HUES48 (cell line): ENCODE measurements around the gene FAM120AOS.
A peak's percentile ranks its signal among the peaks of the same experiment; 100 is the strongest.

Source experiments
- H3K27ac ChIP-seq: one replicate; pipeline ENCODE4 v1.7.0; 2013; ENCODE audit warnings: low read depth, low read length, inconsistent platforms
- H3K27me3 ChIP-seq: 2 replicates; pipeline ENCODE4 v1.6.1; 2013; ENCODE audit warnings: mild to moderate bottlenecking, low read length; ENCODE audit not compliant: control insufficient read depth, insufficient read depth
- H3K36me3 ChIP-seq: 2 replicates; pipeline ENCODE4 v1.6.1; 2013; ENCODE audit warnings: low read length; ENCODE audit not compliant: control insufficient read depth, insufficient read depth
- H3K4me1 ChIP-seq: 2 replicates; pipeline ENCODE4 v1.6.1; 2013; ENCODE audit warnings: mild to moderate bottlenecking, low read length; ENCODE audit not compliant: control insufficient read depth, insufficient read depth
- H3K4me3 ChIP-seq: 2 replicates; pipeline ENCODE4 v1.5.1; 2013; ENCODE audit warnings: mild to moderate bottlenecking, low read depth, low read length
- H3K9ac ChIP-seq: 2 replicates; pipeline ENCODE4 v1.6.1; 2013; ENCODE audit warnings: mild to moderate bottlenecking, low read depth, low read length, moderate library complexity
- H3K9me3 ChIP-seq: 2 replicates; pipeline ENCODE4 v1.6.1; 2013; ENCODE audit warnings: low read length; ENCODE audit not compliant: control insufficient read depth, insufficient read depth

The FAM120AOS gene

DNA sequence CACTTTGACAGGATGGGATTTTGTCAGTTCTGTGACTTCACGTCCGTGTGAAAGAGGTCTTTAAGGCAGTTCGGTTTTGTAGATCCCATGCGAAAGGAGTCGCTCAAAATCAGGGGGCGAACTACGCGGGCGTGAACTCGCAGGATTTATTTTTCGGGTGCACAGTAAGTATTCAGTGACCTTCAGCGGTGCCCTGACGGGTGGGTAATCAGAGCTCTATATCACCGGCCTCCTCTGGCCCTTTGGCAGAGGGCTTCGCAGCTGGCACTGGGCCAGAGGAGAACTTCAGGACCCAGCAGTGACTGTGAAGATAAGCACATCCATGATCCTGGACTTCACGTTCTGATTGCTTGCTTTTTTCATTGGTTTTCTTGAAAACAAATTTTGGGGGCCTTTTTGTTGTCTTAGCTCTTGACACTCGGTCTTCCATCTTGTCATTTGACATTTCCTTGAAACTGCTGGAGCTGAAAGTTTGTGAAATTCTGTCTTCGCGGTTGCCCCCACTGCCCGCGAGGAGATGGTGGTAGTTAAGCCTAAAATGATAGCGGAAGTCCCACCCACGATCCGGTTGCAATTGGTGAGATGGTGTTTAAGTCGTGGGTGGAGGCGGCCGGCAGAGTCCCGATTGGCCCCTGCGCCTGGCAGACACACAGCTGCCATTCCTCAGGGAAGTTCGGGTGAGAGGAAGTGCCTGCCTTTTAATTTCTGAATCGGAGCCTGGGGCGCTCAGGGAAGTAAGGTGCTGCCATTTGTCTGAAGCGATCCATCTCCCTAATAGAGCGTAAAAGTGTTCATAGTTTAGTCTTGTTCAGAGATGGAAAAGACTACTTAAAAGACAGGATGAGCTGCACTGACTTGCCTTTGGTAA is at the start of gene FAM120AOS:
Gene FAM120AOS, minus strand, starts transcription at position 535 of the 868 bp plus-strand sequence. CDS start 872 bp downstream, outside the sequence.
- Histone ChIP-seq H3K36me3 (peaks cover 13% of the 10 kb centered on the region), H3K4me3 (peak within 1 kb of the TSS; percentile 86), H3K4me1 (peaks cover 21% of the 10 kb centered on the region), H3K9ac (peak within 1 kb of the TSS; percentile 76), H3K27me3 (no peaks in the 10 kb centered on the region), H3K27ac (peak within 1 kb of the TSS; percentile 86), H3K9me3 (no peaks in the 10 kb centered on the region)

DNA sequence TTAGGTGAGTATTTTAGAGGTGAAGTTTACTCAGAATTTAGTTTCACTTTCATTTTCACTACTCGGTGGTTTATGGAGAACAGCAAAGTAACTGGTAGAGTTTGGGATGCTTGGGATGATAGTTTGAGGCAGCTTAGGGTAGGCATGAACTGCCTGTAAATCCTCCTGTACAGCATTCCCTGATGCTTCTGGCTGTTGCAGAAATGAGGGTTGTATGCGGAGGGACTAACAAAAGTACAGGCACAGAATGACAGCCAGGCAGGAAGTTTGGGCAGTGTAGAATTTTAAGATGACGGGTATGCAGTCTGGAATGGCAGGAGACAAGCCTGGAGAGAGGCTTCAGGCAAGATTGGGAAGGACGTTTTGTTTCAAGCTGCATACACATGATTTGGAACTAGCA is 48.0 kb upstream of the FAM120AOS start:
- H3K36me3 ChIP-seq, result peaks cover 67% of the 10 kb centered on the region
- no peak overlapping the region for H3K27ac ChIP-seq
- no peaks in the 10 kb centered on the region for H3K27me3 ChIP-seq
- no peaks in the 10 kb centered on the region for H3K9me3 ChIP-seq
- no peak overlapping the region for H3K4me3 ChIP-seq
- H3K9ac ChIP-seq, result no peak overlapping the region
- no peaks in the 10 kb centered on the region for H3K4me1 ChIP-seq

DNA sequence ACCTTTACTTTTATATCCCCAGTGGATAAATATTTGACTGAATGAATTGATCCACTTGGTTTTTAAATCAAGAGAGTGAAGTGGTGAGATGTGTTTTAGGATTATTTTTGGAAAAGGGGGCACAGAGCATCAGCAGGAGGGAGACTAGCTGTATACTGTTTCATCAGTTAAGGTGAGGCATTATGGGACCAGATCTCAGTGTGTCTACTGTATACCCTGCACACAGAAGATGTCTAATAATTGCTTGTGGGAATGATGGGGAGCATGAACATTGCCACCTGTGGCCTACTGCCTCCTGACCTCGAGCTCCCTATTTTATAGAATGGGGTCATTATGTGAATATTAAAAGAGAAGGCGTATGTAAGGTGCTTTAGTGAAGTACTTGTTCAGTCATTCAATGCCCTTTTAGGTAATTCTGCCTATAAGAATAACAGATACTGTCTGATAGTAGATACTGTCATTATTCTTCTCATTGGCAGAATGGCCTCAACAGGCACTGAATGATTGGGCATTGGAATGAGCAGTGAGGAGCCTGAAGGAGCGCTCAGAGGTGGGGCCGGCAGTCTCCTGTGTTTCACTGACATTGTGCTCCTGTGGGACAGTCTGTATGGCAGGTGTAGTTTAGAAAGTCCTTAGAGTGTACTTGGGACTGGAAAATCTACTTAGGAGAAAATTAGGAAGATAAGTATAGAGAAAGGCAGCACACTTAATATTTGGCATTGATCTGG is 47.4 kb upstream of the FAM120AOS start:
- Histone ChIP-seq H3K36me3 (peaks cover 73% of the 10 kb centered on the region), H3K4me1 (no peaks in the 10 kb centered on the region), H3K9me3 (no peaks in the 10 kb centered on the region), H3K27me3 (no peaks in the 10 kb centered on the region), H3K27ac (no peak overlapping the region), H3K9ac (no peak overlapping the region), H3K4me3 (no peak overlapping the region)

DNA sequence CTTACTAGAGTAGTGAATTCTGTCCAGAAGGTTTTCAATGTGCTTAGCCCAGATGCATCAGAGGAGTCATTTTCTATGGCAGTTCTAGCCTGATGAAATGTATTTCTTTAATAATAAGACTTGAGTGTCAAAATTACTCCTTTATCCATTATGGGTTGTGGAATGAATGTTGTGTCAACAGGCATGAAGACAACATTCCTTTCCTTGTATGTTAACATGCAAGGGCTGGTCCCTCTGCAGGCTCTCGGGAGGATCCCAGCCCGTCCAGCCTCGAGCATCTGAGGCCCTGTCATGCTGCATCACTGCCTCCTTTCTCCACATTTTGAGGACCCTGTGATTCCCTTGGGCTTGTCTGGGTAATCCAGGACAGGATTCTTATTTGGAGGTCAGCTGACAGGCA is 42.9 kb upstream of the FAM120AOS start:
- Histone ChIP-seq H3K27ac (no peak overlapping the region), H3K4me1 (no peaks in the 10 kb centered on the region), H3K36me3 (peaks cover 74% of the 10 kb centered on the region), H3K9me3 (no peaks in the 10 kb centered on the region), H3K4me3 (no peak overlapping the region), H3K27me3 (no peaks in the 10 kb centered on the region), H3K9ac (no peak overlapping the region)

DNA sequence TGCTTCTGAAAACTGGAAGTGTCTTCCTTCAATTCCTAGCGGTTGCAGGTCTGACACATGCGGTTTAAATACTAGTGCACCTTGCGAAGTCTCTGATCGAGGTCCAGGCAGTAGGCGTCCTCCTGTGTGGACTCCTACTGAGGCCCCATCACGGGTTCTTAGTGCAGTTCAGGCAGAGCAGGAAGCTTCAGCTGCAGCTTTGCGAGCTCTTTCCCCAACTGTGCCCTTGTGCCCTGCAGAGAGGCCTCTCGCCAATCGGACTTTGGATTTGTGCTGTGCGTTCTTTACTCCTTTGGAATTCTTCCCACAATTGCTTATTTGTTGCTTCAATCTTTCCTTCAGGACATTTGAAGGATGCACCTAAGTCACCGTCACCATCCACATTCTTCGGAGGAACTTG is 40.6 kb upstream of the FAM120AOS start:
- no peaks in the 10 kb centered on the region for H3K4me1 ChIP-seq
- no peaks in the 10 kb centered on the region for H3K27me3 ChIP-seq
- no peak overlapping the region for H3K9ac ChIP-seq
- H3K4me3 ChIP-seq, result no peak overlapping the region
- H3K36me3 ChIP-seq, result peaks cover 51% of the 10 kb centered on the region
- H3K27ac ChIP-seq, result no peak overlapping the region
- H3K9me3 ChIP-seq, result no peaks in the 10 kb centered on the region

DNA sequence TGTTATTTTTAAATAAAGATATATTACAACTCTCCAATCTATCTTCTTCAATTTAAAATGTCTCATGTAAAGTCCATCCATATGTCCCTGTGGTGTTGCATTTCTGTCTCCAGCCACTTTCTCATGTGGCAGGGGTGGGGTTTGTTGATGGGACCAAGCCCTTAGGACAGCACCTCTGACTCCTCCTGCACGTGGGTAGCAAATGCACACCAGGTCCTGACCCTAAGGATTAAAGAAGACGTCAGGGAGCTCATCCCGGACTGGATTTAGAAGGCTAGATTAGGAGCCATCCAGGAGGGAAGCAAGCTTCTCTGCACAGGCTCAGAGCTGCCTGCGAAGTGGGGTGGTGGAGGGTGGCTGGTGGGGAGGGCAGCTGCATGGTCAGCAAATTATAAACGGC is 38.9 kb upstream of the FAM120AOS start:
- no peaks in the 10 kb centered on the region for H3K9me3 ChIP-seq
- no peak overlapping the region for H3K9ac ChIP-seq
- H3K27ac ChIP-seq, result no peak overlapping the region
- no peaks in the 10 kb centered on the region for H3K4me1 ChIP-seq
- no peaks in the 10 kb centered on the region for H3K27me3 ChIP-seq
- H3K4me3 ChIP-seq, result no peak overlapping the region
- H3K36me3 ChIP-seq, result peaks cover 40% of the 10 kb centered on the region

DNA sequence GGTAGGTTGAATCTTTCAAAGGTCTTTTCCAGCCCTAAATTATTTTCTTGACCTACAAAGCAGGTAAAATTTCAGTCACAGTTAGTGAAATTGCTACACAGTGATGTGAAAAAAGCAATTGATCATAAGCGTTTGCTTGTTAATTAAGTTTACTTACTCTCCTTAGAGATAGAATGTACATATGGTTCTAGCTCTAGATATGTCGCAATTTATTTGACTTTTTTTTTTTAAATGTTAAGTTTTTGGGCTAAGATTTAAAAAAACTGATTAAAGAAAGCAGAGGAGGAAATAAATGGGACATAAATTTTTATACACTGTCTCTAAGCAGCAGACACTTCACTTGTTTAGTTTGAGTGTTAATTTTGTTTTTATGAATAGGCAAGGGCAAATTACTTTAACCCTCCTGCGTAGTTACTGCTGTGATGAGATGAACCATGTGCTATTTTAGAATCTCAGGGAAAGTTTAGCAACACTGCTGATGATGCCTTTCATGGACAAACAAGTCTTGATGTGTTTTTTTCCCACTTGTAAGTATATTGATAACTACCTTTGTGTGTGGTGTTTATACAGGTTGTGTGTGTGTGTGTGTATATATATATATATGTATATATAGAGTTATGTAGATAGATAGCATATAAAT is 38.3 kb upstream of the FAM120AOS start:
- Histone ChIP-seq H3K27ac (no peak overlapping the region), H3K9ac (no peak overlapping the region), H3K36me3 (peaks cover 34% of the 10 kb centered on the region), H3K9me3 (no peaks in the 10 kb centered on the region), H3K27me3 (no peaks in the 10 kb centered on the region), H3K4me3 (no peak overlapping the region), H3K4me1 (no peaks in the 10 kb centered on the region)

DNA sequence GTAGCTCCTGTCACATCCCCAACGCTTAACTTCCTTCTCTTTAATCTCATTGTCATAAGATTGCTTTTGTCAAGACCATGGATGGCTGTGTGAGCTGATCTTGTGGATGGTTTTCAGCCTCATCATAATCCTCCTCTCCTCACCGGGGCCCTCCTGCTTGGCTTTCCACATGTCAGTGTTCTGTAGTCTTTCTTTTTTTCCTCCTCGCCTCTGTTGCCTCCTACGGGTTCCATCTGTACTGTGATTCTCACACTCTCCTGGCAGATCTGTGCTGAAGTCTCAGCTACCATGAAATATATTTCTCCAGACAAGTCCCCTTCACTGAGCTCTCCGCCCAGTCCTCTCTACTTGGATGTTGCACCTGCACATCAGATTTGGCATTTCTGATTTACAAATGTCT is 34.9 kb upstream of the FAM120AOS start:
- Histone ChIP-seq H3K36me3 (peaks cover 18% of the 10 kb centered on the region), H3K9me3 (no peaks in the 10 kb centered on the region), H3K27me3 (no peaks in the 10 kb centered on the region), H3K9ac (no peak overlapping the region), H3K4me1 (no peaks in the 10 kb centered on the region), H3K4me3 (no peak overlapping the region), H3K27ac (no peak overlapping the region)

DNA sequence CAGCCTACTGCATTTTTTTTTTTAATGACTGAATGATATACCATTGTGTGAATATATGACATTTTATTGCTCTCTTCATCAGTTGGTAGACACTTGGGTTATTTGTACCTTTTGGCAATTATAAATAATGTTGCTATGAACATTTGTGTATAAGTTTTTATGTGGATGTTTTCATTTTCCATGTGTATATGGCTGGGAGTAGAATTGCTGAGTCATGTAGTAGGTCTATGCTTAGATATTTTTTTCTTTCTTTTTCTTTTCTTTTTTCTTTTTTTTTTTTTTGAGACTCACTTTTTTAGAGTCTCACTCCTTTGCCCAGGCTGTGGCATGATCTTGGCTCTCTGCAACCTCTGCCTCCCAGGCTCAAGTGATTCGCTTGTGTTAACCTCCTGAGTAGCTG is 32.9 kb upstream of the FAM120AOS start:
- H3K9ac ChIP-seq, result no peak overlapping the region
- H3K27me3 ChIP-seq, result no peaks in the 10 kb centered on the region
- H3K36me3 ChIP-seq, result peaks cover 18% of the 10 kb centered on the region
- H3K4me3 ChIP-seq, result no peak overlapping the region
- no peaks in the 10 kb centered on the region for H3K4me1 ChIP-seq
- H3K9me3 ChIP-seq, result no peaks in the 10 kb centered on the region
- no peak overlapping the region for H3K27ac ChIP-seq

DNA sequence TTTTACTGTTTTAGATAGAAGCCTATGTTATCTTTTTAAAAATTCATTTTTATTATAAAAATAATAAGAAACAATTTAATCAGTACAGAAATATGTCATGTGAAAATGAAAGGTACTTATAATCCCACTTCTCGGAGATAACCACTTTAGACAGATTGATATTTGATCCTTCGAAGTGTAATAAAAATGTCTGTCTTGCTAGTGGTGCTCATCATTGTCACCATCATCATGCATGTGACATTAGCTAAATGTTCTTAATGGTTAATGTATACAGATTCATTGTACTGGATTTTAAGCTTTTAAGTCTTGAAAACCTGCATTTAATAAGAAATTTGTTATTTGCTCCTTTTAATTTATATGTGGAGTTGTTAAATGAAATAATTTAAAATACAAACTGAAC is 30.1 kb upstream of the FAM120AOS start:
- no peak overlapping the region for H3K27ac ChIP-seq
- no peaks in the 10 kb centered on the region for H3K9me3 ChIP-seq
- H3K9ac ChIP-seq, result no peak overlapping the region
- no peak overlapping the region for H3K4me3 ChIP-seq
- H3K4me1 ChIP-seq, result peaks cover 15% of the 10 kb centered on the region
- peaks cover 20% of the 10 kb centered on the region for H3K36me3 ChIP-seq
- no peaks in the 10 kb centered on the region for H3K27me3 ChIP-seq
